Measurements from ENCODE around the gene FILIP1L.

Gene FILIP1L

GRCh38 chr3:100124201-100124761, 10.0 kb upstream of the FILIP1L start:
- Histone ChIP-seq H3K4me1 (ENCODE audit: control insufficient read depth, insufficient read depth, low read length) (peaks cover 13% of the 10 kb centered on the region), H3K9me3 (ENCODE audit: control insufficient read depth, insufficient read depth, low read depth, low read length) (no peaks in the 10 kb centered on the region), H3K27me3 (ENCODE audit: control insufficient read depth, insufficient read depth, low read length) (no peaks in the 10 kb centered on the region), H3K4me3 (ENCODE audit: low read depth, low read length) (no peak overlapping the region), H3K27ac (ENCODE audit: low read depth, low read length) (no peak overlapping the region), H3K36me3 (ENCODE audit: control insufficient read depth, insufficient read depth, low read length) (no peaks in the 10 kb centered on the region), H3K9ac (ENCODE audit: low read length) (no peak overlapping the region)

DNA sequence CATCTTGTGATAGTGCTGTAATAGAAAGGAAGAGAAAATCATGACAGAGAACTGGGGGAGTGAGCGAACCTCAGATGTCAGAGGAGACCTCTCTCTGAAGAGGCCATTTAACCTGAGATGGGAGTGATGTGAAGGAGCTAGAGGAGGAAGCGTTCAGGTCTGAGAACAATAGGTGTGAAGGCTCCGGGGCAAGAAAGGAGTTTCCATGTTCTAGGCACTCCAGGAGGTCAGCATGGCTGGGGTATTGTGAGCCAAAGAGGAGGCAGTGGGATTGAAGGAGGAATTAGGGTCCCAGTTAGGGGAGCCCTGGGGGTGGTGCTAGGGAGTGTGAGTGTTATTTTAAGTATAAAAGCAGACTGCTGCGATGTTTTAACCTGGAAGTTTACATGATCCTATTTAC, 8.8 kb upstream of the FILIP1L start:
- H3K9me3 ChIP-seq (ENCODE audit: control insufficient read depth, insufficient read depth, low read depth, low read length): no peaks in the 10 kb centered on the region
- no peaks in the 10 kb centered on the region for H3K27me3 ChIP-seq (ENCODE audit: control insufficient read depth, insufficient read depth, low read length)
- peaks cover 13% of the 10 kb centered on the region for H3K4me1 ChIP-seq (ENCODE audit: control insufficient read depth, insufficient read depth, low read length)
- H3K27ac ChIP-seq (ENCODE audit: low read depth, low read length): no peak overlapping the region
- no peak overlapping the region for H3K4me3 ChIP-seq (ENCODE audit: low read depth, low read length)
- no peaks in the 10 kb centered on the region for H3K36me3 ChIP-seq (ENCODE audit: control insufficient read depth, insufficient read depth, low read length)
- no peak overlapping the region for H3K9ac ChIP-seq (ENCODE audit: low read length)

DNA sequence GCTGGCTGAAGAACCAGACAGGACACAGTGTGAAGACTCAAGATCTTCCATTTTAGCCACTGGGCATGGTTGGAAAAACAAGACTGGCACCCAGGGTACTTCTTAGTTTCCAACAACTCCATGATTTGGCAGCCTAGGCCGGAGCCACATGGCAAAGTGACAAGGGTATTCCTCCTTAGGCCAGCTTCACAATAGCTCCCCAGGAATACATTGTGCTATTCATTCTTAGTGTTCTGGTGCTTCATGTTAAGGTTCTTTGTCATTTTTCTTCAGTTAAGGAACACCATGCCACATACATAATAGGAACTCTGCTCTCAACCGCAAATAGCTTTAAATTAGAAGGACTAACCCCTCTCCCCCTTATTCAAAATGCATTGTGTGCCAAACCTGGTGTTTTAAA, 8.0 kb upstream of the FILIP1L start:
- Histone ChIP-seq H3K4me3 (ENCODE audit: low read depth, low read length) (no peak overlapping the region), H3K9me3 (ENCODE audit: control insufficient read depth, insufficient read depth, low read depth, low read length) (no peaks in the 10 kb centered on the region), H3K27ac (ENCODE audit: low read depth, low read length) (no peak overlapping the region), H3K27me3 (ENCODE audit: control insufficient read depth, insufficient read depth, low read length) (no peaks in the 10 kb centered on the region), H3K9ac (ENCODE audit: low read length) (no peak overlapping the region), H3K36me3 (ENCODE audit: control insufficient read depth, insufficient read depth, low read length) (no peaks in the 10 kb centered on the region), H3K4me1 (ENCODE audit: control insufficient read depth, insufficient read depth, low read length) (peaks cover 13% of the 10 kb centered on the region)

DNA sequence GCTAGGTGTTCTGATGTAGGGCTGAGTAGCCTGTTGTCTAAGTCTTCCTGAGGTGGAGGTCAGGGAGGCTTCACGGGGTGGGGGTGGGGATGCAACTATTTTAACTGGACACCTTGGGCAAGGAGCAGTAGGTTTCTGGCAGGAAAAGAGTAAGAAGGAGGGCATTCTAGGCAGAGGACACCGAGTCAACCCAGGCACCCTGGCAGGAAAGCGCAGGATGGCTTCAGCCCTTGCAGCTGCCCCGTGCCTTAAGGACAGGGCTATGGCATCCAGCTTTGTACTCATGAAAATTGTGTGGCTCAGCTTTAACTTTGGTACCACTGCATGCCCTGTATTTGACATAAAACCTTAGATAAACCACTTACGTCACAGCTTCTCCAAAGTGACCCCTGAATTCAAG, 6.4 kb upstream of the FILIP1L start:
- Histone ChIP-seq H3K27me3 (ENCODE audit: control insufficient read depth, insufficient read depth, low read length) (no peaks in the 10 kb centered on the region), H3K9ac (ENCODE audit: low read length) (no peak overlapping the region), H3K4me3 (ENCODE audit: low read depth, low read length) (no peak overlapping the region), H3K4me1 (ENCODE audit: control insufficient read depth, insufficient read depth, low read length) (peaks cover 13% of the 10 kb centered on the region), H3K27ac (ENCODE audit: low read depth, low read length) (no peak overlapping the region), H3K36me3 (ENCODE audit: control insufficient read depth, insufficient read depth, low read length) (no peaks in the 10 kb centered on the region), H3K9me3 (ENCODE audit: control insufficient read depth, insufficient read depth, low read depth, low read length) (no peaks in the 10 kb centered on the region)

DNA sequence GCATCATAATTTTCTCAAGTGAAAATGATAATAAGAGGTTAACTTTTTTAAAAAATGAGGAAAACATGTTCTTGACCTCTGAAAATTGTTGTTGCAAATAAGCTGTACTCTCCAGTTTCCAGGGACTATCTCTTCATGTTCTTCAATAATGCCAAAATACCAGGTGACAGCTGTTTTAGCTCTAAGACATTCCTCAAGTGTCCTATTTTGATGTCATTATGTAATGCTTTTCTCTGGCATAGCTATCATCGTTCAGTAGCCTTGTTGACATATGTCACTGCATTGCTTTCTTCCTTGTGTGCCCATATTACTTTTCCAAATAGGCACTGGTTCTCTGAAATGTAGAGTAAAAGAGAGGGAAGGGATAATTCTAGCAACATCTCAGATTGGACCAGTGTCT, 5.7 kb upstream of the FILIP1L start:
- Histone ChIP-seq H3K27me3 (ENCODE audit: control insufficient read depth, insufficient read depth, low read length) (no peaks in the 10 kb centered on the region), H3K9me3 (ENCODE audit: control insufficient read depth, insufficient read depth, low read depth, low read length) (no peaks in the 10 kb centered on the region), H3K4me3 (ENCODE audit: low read depth, low read length) (no peak overlapping the region), H3K4me1 (ENCODE audit: control insufficient read depth, insufficient read depth, low read length) (peaks cover 13% of the 10 kb centered on the region), H3K9ac (ENCODE audit: low read length) (no peak overlapping the region), H3K27ac (ENCODE audit: low read depth, low read length) (no peak overlapping the region), H3K36me3 (ENCODE audit: control insufficient read depth, insufficient read depth, low read length) (no peaks in the 10 kb centered on the region)

GRCh38 chr3:100117093-100117492, 2.8 kb upstream of the FILIP1L start:
- Histone ChIP-seq H3K36me3 (ENCODE audit: control insufficient read depth, insufficient read depth, low read length) (no peaks in the 10 kb centered on the region), H3K4me3 (ENCODE audit: low read depth, low read length) (no peak overlapping the region), H3K9ac (ENCODE audit: low read length) (no peak overlapping the region), H3K27me3 (ENCODE audit: control insufficient read depth, insufficient read depth, low read length) (no peaks in the 10 kb centered on the region), H3K27ac (ENCODE audit: low read depth, low read length) (no peak overlapping the region), H3K9me3 (ENCODE audit: control insufficient read depth, insufficient read depth, low read depth, low read length) (no peaks in the 10 kb centered on the region), H3K4me1 (ENCODE audit: control insufficient read depth, insufficient read depth, low read length) (no peaks in the 10 kb centered on the region)

DNA sequence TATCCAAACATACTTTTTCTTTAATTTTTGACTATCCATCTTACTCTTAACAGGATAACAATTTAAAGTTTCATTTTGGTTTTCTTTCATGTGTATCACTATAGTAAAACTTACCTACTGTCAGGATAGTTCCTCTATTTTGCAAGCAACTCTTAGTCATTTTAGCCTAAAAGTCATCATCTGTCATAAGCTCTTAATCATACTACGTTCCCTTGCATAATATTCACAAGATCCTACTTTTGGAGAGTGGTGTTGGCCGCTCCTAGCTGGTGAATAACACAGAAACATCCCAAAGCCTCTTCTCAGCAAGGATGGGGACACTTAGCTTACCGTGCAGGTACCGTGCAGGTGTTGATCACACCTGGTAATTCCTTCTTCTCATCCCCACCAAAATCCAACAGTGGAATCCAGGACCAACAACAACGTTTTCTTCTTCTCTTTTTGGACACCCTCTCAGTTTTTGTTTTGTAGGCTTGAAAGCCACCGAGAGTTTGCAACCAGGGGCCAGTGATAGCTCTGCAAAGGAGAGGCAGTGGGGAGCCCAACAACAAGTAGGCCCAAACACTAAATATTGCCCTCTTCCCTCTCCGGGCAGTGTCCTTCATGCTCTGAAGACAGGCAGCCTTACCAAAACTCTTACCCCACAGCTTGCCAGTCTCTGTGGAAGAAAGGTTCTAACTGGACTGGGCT, 433 bp downstream of the FILIP1L start:
- Histone ChIP-seq H3K4me1 (ENCODE audit: control insufficient read depth, insufficient read depth, low read length) (no peaks in the 10 kb centered on the region), H3K9me3 (ENCODE audit: control insufficient read depth, insufficient read depth, low read depth, low read length) (no peaks in the 10 kb centered on the region), H3K36me3 (ENCODE audit: control insufficient read depth, insufficient read depth, low read length) (no peaks in the 10 kb centered on the region), H3K27me3 (ENCODE audit: control insufficient read depth, insufficient read depth, low read length) (no peaks in the 10 kb centered on the region), H3K27ac (ENCODE audit: low read depth, low read length) (no peak overlapping the region), H3K9ac (ENCODE audit: low read length) (no peak overlapping the region), H3K4me3 (ENCODE audit: low read depth, low read length) (no peak overlapping the region)

DNA sequence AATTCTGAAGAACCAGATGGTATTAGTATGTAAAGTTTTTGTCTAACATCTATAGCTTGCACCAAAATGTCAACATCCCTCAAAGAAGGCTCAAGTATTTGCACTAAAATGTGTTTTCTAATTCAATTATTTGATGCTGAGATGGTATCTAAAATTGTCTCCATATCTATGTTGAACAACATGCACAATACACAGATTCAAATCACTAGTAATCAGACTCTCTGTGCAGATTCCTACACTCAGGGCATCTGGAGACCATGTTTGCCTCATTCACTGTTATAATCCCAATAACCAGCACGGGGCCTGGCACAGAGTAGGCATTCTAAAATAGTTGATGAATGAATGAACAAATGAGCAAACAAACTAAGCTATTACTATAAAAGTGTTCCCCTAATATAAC, 2.6 kb downstream of the FILIP1L start:
- Histone ChIP-seq H3K4me1 (ENCODE audit: control insufficient read depth, insufficient read depth, low read length) (no peaks in the 10 kb centered on the region), H3K36me3 (ENCODE audit: control insufficient read depth, insufficient read depth, low read length) (no peaks in the 10 kb centered on the region), H3K9ac (ENCODE audit: low read length) (no peak overlapping the region), H3K27me3 (ENCODE audit: control insufficient read depth, insufficient read depth, low read length) (no peaks in the 10 kb centered on the region), H3K9me3 (ENCODE audit: control insufficient read depth, insufficient read depth, low read depth, low read length) (no peaks in the 10 kb centered on the region), H3K27ac (ENCODE audit: low read depth, low read length) (no peak overlapping the region), H3K4me3 (ENCODE audit: low read depth, low read length) (no peak overlapping the region)

- Histone ChIP-seq H3K4me3 (ENCODE audit: low read depth, low read length) (no peak overlapping the region), H3K27me3 (ENCODE audit: control insufficient read depth, insufficient read depth, low read length) (no peaks in the 10 kb centered on the region), H3K4me1 (ENCODE audit: control insufficient read depth, insufficient read depth, low read length) (peaks cover 11% of the 10 kb centered on the region), H3K27ac (ENCODE audit: low read depth, low read length) (no peak overlapping the region), H3K9ac (ENCODE audit: low read length) (no peak overlapping the region), H3K9me3 (ENCODE audit: control insufficient read depth, insufficient read depth, low read depth, low read length) (no peaks in the 10 kb centered on the region), H3K36me3 (ENCODE audit: control insufficient read depth, insufficient read depth, low read length) (no peaks in the 10 kb centered on the region)
These were observed 4.1 kb downstream of the FILIP1L start for GRCh38 chr3:100110162-100110561.

GRCh38 chr3:100108464-100109079, 5.7 kb downstream of the FILIP1L start:
- H3K9ac ChIP-seq (ENCODE audit: low read length): no peak overlapping the region
- no peak overlapping the region for H3K4me3 ChIP-seq (ENCODE audit: low read depth, low read length)
- no peak overlapping the region for H3K27ac ChIP-seq (ENCODE audit: low read depth, low read length)
- H3K4me1 ChIP-seq (ENCODE audit: control insufficient read depth, insufficient read depth, low read length): peaks cover 11% of the 10 kb centered on the region
- no peaks in the 10 kb centered on the region for H3K36me3 ChIP-seq (ENCODE audit: control insufficient read depth, insufficient read depth, low read length)
- H3K9me3 ChIP-seq (ENCODE audit: control insufficient read depth, insufficient read depth, low read depth, low read length): no peaks in the 10 kb centered on the region
- H3K27me3 ChIP-seq (ENCODE audit: control insufficient read depth, insufficient read depth, low read length): no peaks in the 10 kb centered on the region

DNA sequence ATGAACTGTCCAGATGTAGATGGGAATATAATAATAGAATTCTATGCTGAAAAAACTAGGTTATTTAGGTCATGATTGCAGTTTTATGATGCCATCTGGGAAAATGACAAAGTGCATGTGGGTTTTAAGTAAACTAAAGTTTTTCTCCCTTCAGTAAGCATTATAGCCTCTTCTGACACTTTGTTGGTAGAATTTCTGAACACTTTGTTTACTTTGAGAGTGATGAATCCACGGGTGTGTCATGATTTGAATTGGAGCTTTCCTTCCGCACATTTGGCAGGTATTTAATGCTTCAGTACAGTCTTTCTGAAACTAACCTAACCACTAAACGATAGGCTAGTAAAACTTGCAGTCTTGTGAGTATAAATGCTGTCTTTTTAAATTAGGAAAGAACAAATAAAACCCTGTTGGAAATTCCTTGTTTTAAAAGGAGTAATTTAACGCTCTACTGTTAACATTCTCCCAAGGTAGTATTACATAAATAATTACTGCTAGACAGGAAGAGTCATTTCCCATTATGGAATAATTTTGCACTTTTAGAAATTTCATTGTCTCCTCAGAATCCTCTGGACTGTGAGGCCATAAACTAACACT, 7.0 kb downstream of the FILIP1L start:
- Histone ChIP-seq H3K4me1 (ENCODE audit: control insufficient read depth, insufficient read depth, low read length) (peaks cover 11% of the 10 kb centered on the region), H3K4me3 (ENCODE audit: low read depth, low read length) (no peak overlapping the region), H3K9me3 (ENCODE audit: control insufficient read depth, insufficient read depth, low read depth, low read length) (no peaks in the 10 kb centered on the region), H3K27me3 (ENCODE audit: control insufficient read depth, insufficient read depth, low read length) (no peaks in the 10 kb centered on the region), H3K27ac (ENCODE audit: low read depth, low read length) (no peak overlapping the region), H3K36me3 (ENCODE audit: control insufficient read depth, insufficient read depth, low read length) (no peaks in the 10 kb centered on the region), H3K9ac (ENCODE audit: low read length) (no peak overlapping the region)

Measured in HUES6 (cell line).